ENCODE data around the gene FRY.

Gene FRY

GRCh38 chr13:32165796-32166195 is 134.2 kb downstream of the FRY start:
- DNase-seq (ENCODE audit: low read depth in 3 of 3, low spot score in 1 of 3), result no peak

- DNase-seq (ENCODE audit: low read depth in 3 of 3, low spot score in 1 of 3), result no peak
Observed at GRCh38 chr13:32168131-32168530, 136.6 kb downstream of the FRY start.

- DNase-seq (ENCODE audit: low read depth in 3 of 3, low spot score in 1 of 3), result no peak
Observed at GRCh38 chr13:32170841-32171240, 139.3 kb downstream of the FRY start.

- DNase-seq (ENCODE audit: low read depth in 3 of 3, low spot score in 1 of 3), result no peak
Observed at GRCh38 chr13:32173881-32174280, 142.3 kb downstream of the FRY start.

GRCh38 chr13:32174366-32174765 is 142.8 kb downstream of the FRY start:
- no peak for DNase-seq (ENCODE audit: low read depth in 3 of 3, low spot score in 1 of 3)

- no peak for DNase-seq (ENCODE audit: low read depth in 3 of 3, low spot score in 1 of 3)
Observed at GRCh38 chr13:32175307-32175706, 143.7 kb downstream of the FRY start.

- no peak for DNase-seq (ENCODE audit: low read depth in 3 of 3, low spot score in 1 of 3)
Observed at GRCh38 chr13:32175943-32176342, 144.4 kb downstream of the FRY start.

- DNase-seq (ENCODE audit: low read depth in 3 of 3, low spot score in 1 of 3), result no peak
Observed at GRCh38 chr13:32176696-32177095, 145.1 kb downstream of the FRY start.

- no peak for DNase-seq (ENCODE audit: low read depth in 3 of 3, low spot score in 1 of 3)
Observed at GRCh38 chr13:32178763-32179162, 147.2 kb downstream of the FRY start.

- no peak for DNase-seq (ENCODE audit: low read depth in 3 of 3, low spot score in 1 of 3)
Observed at GRCh38 chr13:32179708-32180107, 148.1 kb downstream of the FRY start.

GRCh38 chr13:32187651-32188050 is 156.1 kb downstream of the FRY start:
- DNase-seq (ENCODE audit: low read depth in 3 of 3, low spot score in 1 of 3), result no peak

- no peak for DNase-seq (ENCODE audit: low read depth in 3 of 3, low spot score in 1 of 3)
Observed at GRCh38 chr13:32191452-32191998, 160.0 kb downstream of the FRY start.

GRCh38 chr13:32195713-32196112 is 164.1 kb downstream of the FRY start:
- no peak for DNase-seq (ENCODE audit: low read depth in 3 of 3, low spot score in 1 of 3)

GRCh38 chr13:32199168-32199567 is 167.6 kb downstream of the FRY start:
- DNase-seq (ENCODE audit: low read depth in 3 of 3, low spot score in 1 of 3), result no peak

- DNase-seq (ENCODE audit: low read depth in 3 of 3, low spot score in 1 of 3), result no peak
Observed at GRCh38 chr13:32200741-32201140, 169.2 kb downstream of the FRY start.

- DNase-seq (ENCODE audit: low read depth in 3 of 3, low spot score in 1 of 3), result no peak
Observed at GRCh38 chr13:32201809-32202208, 170.2 kb downstream of the FRY start.

- DNase-seq (ENCODE audit: low read depth in 3 of 3, low spot score in 1 of 3), result no peak
Observed at GRCh38 chr13:32202268-32202667, 170.7 kb downstream of the FRY start.

- no peak for DNase-seq (ENCODE audit: low read depth in 3 of 3, low spot score in 1 of 3)
Observed at GRCh38 chr13:32203221-32203620, 171.6 kb downstream of the FRY start.

- no peak for DNase-seq (ENCODE audit: low read depth in 3 of 3, low spot score in 1 of 3)
Observed at GRCh38 chr13:32203736-32204135, 172.2 kb downstream of the FRY start.

GRCh38 chr13:32205431-32206096 is 174.0 kb downstream of the FRY start:
- no peak for DNase-seq (ENCODE audit: low read depth in 3 of 3, low spot score in 1 of 3)

GRCh38 chr13:32206097-32206740 is 174.6 kb downstream of the FRY start:
- no peak for DNase-seq (ENCODE audit: low read depth in 3 of 3, low spot score in 1 of 3)

GRCh38 chr13:32208860-32209259 is 177.3 kb downstream of the FRY start:
- no peak for DNase-seq (ENCODE audit: low read depth in 3 of 3, low spot score in 1 of 3)

GRCh38 chr13:32209652-32210051 is 178.1 kb downstream of the FRY start:
- DNase-seq (ENCODE audit: low read depth in 3 of 3, low spot score in 1 of 3), result no peak
